Posterior cingulate gyrus (tissue), 11 donors: ENCODE results near the gene TRIO.

Experiments used
- DNase-seq, 10 donors: peaks; one replicate each; pipeline versions ENCODE4 v3.0.0 to v3.0.0-alpha.2; 2020 to 2021; ENCODE audit warnings: mixed read lengths in 3 of 10
- intact Hi-C: fragments of 100-400 bp; cut with DNase I; formaldehyde crosslinking; loops from one replicate; pipeline ENCODE4 v1.15.1; 2023

TRIO gene

GRCh38 chr5:14121552-14121951 is 21.6 kb upstream of the TRIO start:
- DNase-seq, result no peak
- intact Hi-C loops, result no loop called here

DNA sequence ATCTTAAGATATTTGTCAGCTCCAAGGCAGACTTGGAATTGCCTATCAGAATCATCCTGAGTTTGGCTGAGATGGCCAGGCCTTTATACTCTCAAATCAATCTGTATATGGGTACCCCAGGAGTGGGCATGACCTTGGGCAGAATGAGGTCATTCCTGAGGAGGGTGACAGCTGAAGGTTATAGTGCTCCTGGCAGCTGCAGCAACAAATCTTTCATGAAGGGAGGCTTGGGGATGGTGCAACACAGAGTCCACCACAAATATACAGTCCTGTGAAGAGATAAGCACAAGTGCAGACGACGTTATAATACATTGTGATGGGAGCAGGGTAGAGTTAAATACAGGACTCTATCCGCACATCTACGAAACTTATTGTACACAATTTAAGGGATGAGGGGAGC is 21.1 kb upstream of the TRIO start:
- no peak for DNase-seq
- intact Hi-C loops, result no loop called here

DNA sequence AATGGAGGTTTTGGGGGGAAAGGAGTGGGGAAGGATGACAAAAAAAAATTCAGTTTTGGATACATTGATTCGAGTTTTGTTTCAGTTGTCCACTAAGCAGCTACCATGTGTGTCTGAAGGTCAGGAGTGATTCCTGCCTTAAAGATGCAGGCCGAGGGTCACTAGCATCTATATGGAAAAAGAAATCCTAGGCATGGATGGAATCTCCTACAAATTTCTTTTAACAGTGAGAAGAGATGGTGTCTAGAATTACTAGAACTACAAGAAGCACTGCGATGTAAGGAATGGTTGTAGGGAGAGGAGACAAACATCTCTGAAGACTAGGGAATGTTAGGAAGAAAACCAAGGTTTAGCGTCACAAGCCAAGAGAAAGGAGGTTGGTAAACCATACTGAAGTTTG is 19.6 kb upstream of the TRIO start:
- DNase-seq, result no peak
- intact Hi-C loops, result no loop called here

GRCh38 chr5:14123974-14124482 is 19.1 kb upstream of the TRIO start:
- intact Hi-C loops, result no loop called here
- DNase-seq, result no peak

DNA sequence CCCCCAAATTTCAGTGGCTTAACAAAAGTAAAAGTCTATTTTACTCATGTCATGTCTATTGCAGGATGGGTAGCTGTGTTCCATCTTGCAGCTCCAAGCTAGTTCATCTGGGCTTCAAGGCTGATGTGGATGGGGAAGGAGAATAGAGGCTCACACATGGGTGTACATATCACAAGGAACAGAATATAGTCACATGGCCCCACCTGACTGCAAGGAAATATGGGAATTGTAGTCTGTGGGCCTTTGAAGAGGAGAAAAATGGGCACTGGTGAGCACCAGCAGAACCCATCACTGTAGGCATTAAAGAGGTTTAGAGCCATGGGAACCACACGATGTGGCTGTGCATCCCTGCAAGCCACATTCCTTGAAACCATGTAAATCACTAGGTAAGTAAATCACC is 17.9 kb upstream of the TRIO start:
- no peak for DNase-seq
- intact Hi-C loops, result no loop called here

DNA sequence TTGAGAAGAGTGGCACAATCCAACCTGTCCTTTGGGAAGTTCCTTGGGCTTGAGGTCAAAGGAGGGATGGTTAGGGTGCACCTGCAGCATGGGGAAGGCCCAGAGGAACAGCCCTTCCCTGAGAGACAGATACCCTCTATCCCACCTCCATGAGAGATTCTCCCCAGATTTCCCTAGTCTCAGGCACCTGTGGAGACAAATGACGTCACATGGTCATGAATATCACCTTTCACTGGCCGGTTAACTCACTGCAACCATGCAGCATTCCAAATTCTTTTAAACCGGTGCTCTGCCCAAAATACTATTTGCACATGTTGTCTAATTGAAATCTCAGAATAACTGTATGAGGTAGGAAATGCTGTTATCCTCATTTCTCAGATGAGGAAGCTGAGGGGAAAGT is 15.6 kb upstream of the TRIO start:
- no peak for DNase-seq
- intact Hi-C loops, result no loop called here

GRCh38 chr5:14128079-14128478 is 15.1 kb upstream of the TRIO start:
- intact Hi-C loops, result no loop called here
- DNase-seq, result no peak

DNA sequence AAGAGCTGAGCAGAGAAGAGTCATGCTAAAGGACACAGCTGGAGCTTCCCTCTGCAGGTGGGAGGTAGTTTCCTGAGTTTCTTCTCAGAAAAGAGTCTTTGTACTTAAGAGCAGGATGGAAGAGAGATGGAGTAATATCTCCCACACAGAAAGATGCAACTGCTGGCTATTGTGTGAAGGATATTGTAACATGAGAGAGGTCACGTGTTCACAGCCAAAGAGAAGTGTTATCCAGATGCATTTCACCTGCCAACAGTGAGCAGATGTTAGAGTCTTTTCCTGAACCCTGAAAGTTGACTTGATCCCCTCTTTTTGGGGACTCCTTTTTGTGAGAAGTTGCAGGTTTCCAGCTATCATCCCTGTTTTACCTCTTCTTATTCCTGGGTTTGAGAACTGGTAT is 14.0 kb upstream of the TRIO start:
- intact Hi-C loops, result no loop called here
- DNase-seq, result no peak

DNA sequence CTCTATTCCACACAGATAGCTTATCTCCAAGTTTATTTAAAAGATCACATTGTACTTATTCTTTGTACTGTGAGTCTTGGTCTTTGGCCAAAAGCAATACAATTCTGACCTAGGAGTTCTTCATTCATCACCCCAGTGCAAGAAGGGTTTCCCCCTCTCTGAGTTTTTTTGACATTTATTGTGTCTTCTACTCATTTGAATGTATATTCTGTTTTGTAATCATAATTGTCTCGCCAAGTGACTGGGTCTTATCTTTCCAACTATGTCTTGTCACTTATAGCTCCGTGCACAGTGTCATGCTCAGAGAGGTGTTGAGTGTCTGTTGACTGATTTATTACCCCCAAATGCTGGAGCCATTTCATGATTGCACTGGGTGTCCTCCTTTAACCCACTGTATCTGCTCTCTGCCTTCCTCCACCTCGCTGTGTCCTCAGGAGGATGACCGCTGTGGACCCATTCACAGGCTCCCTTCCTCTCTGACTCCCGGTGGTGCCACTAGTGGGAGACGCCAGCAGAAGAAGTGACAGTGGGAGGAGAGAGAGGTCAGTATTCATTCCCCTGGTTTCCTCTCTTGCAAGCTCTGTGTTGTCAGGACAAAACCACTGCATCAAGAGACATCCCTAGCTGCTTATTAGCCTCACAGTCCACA is 11.2 kb upstream of the TRIO start:
- intact Hi-C loops, result no loop called here
- DNase-seq, result no peak

GRCh38 chr5:14133394-14133793 is 9.7 kb upstream of the TRIO start:
- DNase-seq, result no peak
- intact Hi-C loops, result no loop called here

- intact Hi-C loops, result no loop called here
- no peak for DNase-seq
Measured at GRCh38 chr5:14134083-14134482, 9.1 kb upstream of the TRIO start.

DNA sequence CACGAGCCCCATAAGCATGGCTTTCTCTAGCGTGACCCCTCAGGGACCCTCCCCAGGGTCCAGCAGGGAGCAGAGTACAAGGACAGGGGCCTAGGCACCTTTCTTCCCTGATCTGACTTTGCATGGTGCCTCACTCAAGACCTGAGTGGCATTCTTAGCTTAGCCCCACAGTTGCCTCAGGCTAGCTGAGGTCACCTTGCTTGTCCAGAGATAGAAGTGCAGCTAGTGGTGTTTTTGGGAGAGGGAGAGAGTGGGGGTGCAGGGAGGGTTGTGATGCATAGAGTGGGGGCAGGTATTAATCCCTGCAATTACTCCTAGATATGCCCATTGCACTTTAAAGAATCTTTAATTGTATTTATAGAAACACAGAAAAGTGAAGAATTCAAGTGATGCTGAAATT is 8.4 kb upstream of the TRIO start:
- intact Hi-C loops, result no loop called here
- no peak for DNase-seq

DNA sequence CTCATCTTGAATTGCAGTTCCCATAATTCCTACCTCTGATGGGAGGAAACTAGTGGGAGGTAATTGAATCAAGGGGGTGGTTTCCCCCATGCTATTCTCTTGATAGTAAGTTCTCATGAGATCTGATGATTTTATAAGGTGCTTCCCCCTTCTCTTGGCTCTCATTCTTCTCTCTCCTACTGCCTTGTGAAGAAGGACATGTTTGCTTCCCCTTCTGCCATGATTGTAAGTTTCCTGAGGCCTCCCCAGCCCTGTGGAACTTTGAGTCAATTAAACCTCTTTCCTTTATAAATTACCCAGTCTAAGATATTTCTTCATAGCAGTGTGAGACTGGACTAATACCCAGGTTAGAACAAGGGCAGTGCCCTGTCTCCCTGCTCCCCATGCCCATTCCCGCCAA is 7.5 kb upstream of the TRIO start:
- intact Hi-C loops, result no loop called here
- no peak for DNase-seq

DNA sequence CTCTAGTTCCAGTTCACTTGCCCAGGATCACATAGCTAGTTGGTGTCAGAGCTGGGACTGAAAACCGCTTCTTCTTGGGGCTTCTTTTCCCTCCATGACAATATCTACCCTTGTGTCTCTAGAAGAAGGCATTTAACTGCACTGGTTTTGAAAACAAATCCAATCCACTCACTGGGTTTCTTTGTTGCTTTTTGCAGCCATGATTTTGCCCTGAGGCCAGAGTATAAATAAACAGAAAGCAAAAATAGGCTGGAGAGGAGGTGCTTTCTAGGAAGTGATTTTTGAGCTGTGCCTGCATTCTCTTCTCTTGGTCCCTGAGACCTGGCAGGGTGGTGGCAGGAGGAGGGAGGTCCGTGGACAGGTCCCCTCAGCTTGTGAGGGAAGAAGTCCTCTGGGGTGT is 6.9 kb upstream of the TRIO start:
- intact Hi-C loops, result no loop called here
- DNase-seq, result no peak

DNA sequence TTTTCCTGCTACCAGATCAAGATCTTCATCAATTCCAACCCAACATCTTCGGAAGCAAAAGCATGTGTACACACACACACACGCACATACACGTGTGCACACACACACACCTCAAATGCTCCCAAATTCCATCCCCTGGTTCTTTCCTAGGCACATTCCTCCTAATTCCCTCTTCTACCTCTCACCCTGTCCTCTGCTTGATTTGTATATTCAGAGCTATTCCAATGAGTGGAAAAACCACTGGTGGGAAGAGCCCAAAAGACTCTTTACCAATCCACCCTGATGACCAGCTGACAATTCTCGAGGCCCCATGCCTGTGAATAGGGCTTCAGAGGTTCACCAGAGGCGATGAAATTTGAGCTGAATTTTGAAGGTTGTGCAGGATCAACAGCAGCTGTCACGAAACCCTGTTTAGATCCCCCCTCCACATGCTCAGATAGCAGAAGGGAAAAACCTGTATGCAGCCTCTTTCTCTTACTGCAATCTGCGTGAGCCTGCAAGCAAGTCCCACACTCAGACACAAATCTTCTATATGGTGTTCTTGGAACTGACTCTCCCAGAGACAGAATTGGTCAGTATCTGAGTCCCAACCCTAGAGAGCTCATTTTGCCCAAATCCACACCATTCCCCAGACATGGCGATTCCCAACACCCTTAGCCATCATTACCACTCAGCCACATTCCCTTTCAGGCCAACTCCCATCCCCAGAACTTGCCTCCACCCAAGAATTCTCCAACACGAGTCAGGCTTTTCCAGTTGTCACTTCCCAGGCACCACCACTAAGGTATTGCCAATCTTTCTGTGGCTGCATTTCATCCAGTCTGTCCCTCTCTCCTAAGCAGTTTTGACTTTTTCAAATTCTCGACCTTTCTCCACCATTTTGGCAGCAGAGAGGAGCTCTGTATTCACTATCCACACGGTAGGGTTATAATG is 4.3 kb upstream of the TRIO start:
- DNase-seq, result no peak
- intact Hi-C loops, result no loop called here

GRCh38 chr5:14141764-14142163 is 1.4 kb upstream of the TRIO start:
- intact Hi-C loops, result loop anchor here (10.0 kb wide), 2 partner anchors 63 to 523 kb away; partner anchors contain the start of gene OTULIN

GRCh38 chr5:14142202-14142826 is 828 bp upstream of the TRIO start:
- intact Hi-C loops, result loop anchor here (10.0 kb wide), 2 partner anchors 62 to 522 kb away; partner anchors contain the start of gene OTULIN
- DNase-seq, result no peak

More at GRCh38 chr5:14141764-14142163, 1.4 kb upstream of the TRIO start:
- no peak for DNase-seq

DNA sequence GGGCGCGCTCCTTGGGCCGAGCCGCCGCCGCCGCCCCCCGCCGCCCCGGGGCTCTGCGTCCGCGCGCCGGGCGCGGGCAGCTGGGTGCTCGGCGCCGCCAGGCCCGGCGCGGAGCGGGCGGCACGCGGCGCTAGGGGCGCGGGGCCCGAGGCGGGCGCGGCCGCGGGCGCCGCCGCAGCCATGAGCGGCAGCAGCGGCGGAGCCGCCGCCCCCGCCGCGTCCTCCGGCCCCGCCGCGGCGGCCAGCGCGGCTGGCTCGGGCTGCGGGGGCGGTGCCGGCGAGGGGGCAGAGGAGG is 351 bp downstream of the TRIO start:
- DNase-seq, result no peak

GRCh38 chr5:14143841-14144585 is 871 bp downstream of the TRIO start:
- peak in 9 of 10 donors; percentile 17 to 89 (median 36) for DNase-seq
- intact Hi-C loops, result loop anchor here (2.0 to 10.0 kb wide), 3 partner anchors 61 to 521 kb away; partner anchors contain the start of gene OTULIN

More for the DNA sequence above, 351 bp downstream of the TRIO start:
- intact Hi-C loops, result loop anchor here (10.0 kb wide), 2 partner anchors 61 to 521 kb away; partner anchors contain the start of gene OTULIN
